Endothelial cell of umbilical vein (primary cell): ENCODE results near the gene ATP6V1A. TPM values are rescaled to one million over a fixed set of nuclear protein-coding genes. Genes with fewer than 3 reads are reported as not detected.

Source experiments
- BruUV-seq: library from RNA; stranded (reverse); fragments of 400-500 nt; replicated peaks from 2 replicates; lab custom pipeline; 2021; lab: Mats Ljungman, UMichigan
- CTCF ChIA-PET: fragments of 300-600, 350-600 bp; sonication (Branson Sonifier 250); formaldehyde crosslinking; loops from one replicate; lab custom pipeline; 2021; ENCODE audit warnings: antibody characterized with exemption, inconsistent platforms; lab: Charles Lee
- POLR2A ChIA-PET: fragments of 300-600, 350-600 bp; sonication (Branson Sonifier 250); formaldehyde crosslinking; loops from one replicate; lab custom pipeline; 2021; ENCODE audit warnings: antibody characterized with exemption, inconsistent platforms; lab: Charles Lee
- DNase-seq: peaks from one replicate; pipeline ENCODE4 v3.0.0-alpha.2; 2011; ENCODE audit warnings: low read depth, low spot score
- FAIRE-seq: peaks from 2 replicates; lab custom pipeline; 2011; peaks lifted over from hg19 to GRCh38; lab: Jason Lieb, UNC
- H2AFZ ChIP-seq: 2 replicates; pipeline ENCODE4 v1.6.0; 2012; ENCODE audit warnings: low read depth, low read length, control low read depth, inconsistent platforms
- H3K27ac ChIP-seq: 2 replicates; pipeline ENCODE4 v1.5.1; 2011; ENCODE audit warnings: low read depth, mild to moderate bottlenecking, control low read depth, low read length, moderate library complexity; ENCODE audit not compliant: insufficient read depth
- H3K27me3 ChIP-seq, 2 experiments: 2 replicates each; pipeline versions ENCODE4 v1.6.0 to v1.6.1; 2011; ENCODE audit warnings: low read length in 2 of 2, mixed read lengths in 1 of 2; ENCODE audit not compliant: control insufficient read depth in 2 of 2, insufficient read depth in 2 of 2
- H3K36me3 ChIP-seq, 2 experiments: 2 replicates in 1 of 2; 3 replicates in 1 of 2; pipeline ENCODE4 v1.5.1; 2011; ENCODE audit warnings: low read length in 2 of 2, mild to moderate bottlenecking in 1 of 2, moderate library complexity in 1 of 2; ENCODE audit not compliant: control insufficient read depth in 2 of 2, insufficient read depth in 2 of 2; ENCODE audit errors: extremely low read depth in 1 of 2
- H3K4me1 ChIP-seq: 3 replicates; pipeline ENCODE4 v1.5.1; 2011; ENCODE audit warnings: mild to moderate bottlenecking, low read length; ENCODE audit not compliant: control insufficient read depth, insufficient read depth; ENCODE audit errors: extremely low read depth
- H3K4me2 ChIP-seq: 2 replicates; pipeline ENCODE4 v1.6.1; 2011; ENCODE audit warnings: low read length, control low read depth, mixed read lengths; ENCODE audit not compliant: insufficient read depth
- H3K4me3 ChIP-seq, 3 experiments: fragments of 200-600 bp in 1 of 3; sonication (generic), shearing (Covaris generic) in 1 of 3; replicated peaks in 1 of 3; 2 replicates each; pipeline ENCODE4 v1.5.1; 2011 to 2016; ENCODE audit warnings: control low read depth in 3 of 3, low read length in 3 of 3, mild to moderate bottlenecking in 2 of 3, inconsistent platforms in 1 of 3, low read depth in 1 of 3, moderate library complexity in 1 of 3; ENCODE audit not compliant: insufficient read depth in 1 of 3
- H3K79me2 ChIP-seq: 2 replicates; pipeline ENCODE4 v1.6.0; 2012; ENCODE audit warnings: low read length, inconsistent platforms; ENCODE audit not compliant: control insufficient read depth, insufficient read depth
- H3K9ac ChIP-seq: replicated peaks from 2 replicates; pipeline ENCODE3; 2011; ENCODE audit warnings: low read length, control low read depth; ENCODE audit not compliant: insufficient read depth; ENCODE audit errors: extremely low read depth
- H3K9me1 ChIP-seq: replicated peaks from 3 replicates; pipeline ENCODE4 v1.6.0; 2011; ENCODE audit warnings: mild to moderate bottlenecking, low read length; ENCODE audit not compliant: control insufficient read depth, insufficient read depth; ENCODE audit errors: extremely low read depth
- H3K9me3 ChIP-seq: replicated peaks from 2 replicates; pipeline ENCODE4 v1.5.1; 2012; ENCODE audit warnings: low read length, inconsistent platforms; ENCODE audit not compliant: control insufficient read depth, insufficient read depth
- H4K20me1 ChIP-seq: replicated peaks from 2 replicates; pipeline ENCODE3; 2011; ENCODE audit warnings: mild to moderate bottlenecking, low read length; ENCODE audit not compliant: control insufficient read depth, insufficient read depth; ENCODE audit errors: extremely low read depth
- EZH2 ChIP-seq: IDR thresholded peaks from 2 replicates; pipeline ENCODE4 v1.6.1; 2012; ENCODE audit warnings: borderline replicate concordance, low read depth, mild to moderate bottlenecking, moderate library complexity, low read length, inconsistent platforms; ENCODE audit not compliant: severe bottlenecking
- FOS ChIP-seq: IDR thresholded peaks from 2 replicates; pipeline ENCODE4 v1.6.1; 2011; ENCODE audit warnings: mild to moderate bottlenecking, low read length, moderate library complexity, borderline replicate concordance; ENCODE audit not compliant: insufficient read depth
- GATA2 ChIP-seq: IDR thresholded peaks from 2 replicates; pipeline ENCODE4 v1.7.0; 2011; ENCODE audit warnings: low read depth, mild to moderate bottlenecking, moderate library complexity, mixed read lengths, low read length; ENCODE audit not compliant: insufficient read length, insufficient read depth
- JUN ChIP-seq: IDR thresholded peaks from 2 replicates; pipeline ENCODE4 v1.6.1; 2011; ENCODE audit warnings: borderline replicate concordance, low read depth; ENCODE audit not compliant: insufficient read length, insufficient read depth
- MYC ChIP-seq: IDR thresholded peaks from one replicate; pipeline ENCODE4 v1.6.1; 2011; ENCODE audit warnings: mild to moderate bottlenecking, low read depth, low read length
- POLR2A ChIP-seq: IDR thresholded peaks from 2 replicates; pipeline ENCODE4 v1.6.1; 2012; ENCODE audit warnings: low read depth, mild to moderate bottlenecking, control low read depth, low read length
- POLR2AphosphoS5 ChIP-seq: IDR thresholded peaks from 2 replicates; pipeline ENCODE4 v1.6.1; 2012; ENCODE audit warnings: low read depth, mild to moderate bottlenecking, control low read depth, low read length, moderate library complexity; ENCODE audit not compliant: insufficient read depth
- dilution Hi-C: fragments of 300-500 bp; cut with MboI; formaldehyde crosslinking; loops from one replicate; pipeline ENCODE4 v1.15.0; 2019; ENCODE audit warnings: low sequenced_read_pairs; ENCODE audit not compliant: extremely low pct_ligation_motif_present
- intact Hi-C: fragments of 100-400 bp; cut with micrococcal nuclease; formaldehyde crosslinking; loops from one replicate; pipeline ENCODE4 v1.10.0; 2022
- polyA plus RNA-seq, 4 experiments: library from polyadenylated mRNA; depleted of rRNA in 3 of 4; stranded (reverse) in 3 of 4; unstranded in 1 of 4; fragments of >200 nt; gene quantifications; 2 replicates each; pipeline versions ENCODE4 v1.2.1 to v1.2.3, GENCODE V29; 2011 to 2012; ENCODE audit warnings: missing spikeins in 1 of 4
- total RNA-seq: library from RNA; stranded (reverse); gene quantifications from 2 replicates; pipeline ENCODE4 v1.2.3, GENCODE V29; 2021
- TF ChIP-seq, protein P1 (sequence below), 2 donors: IDR thresholded peaks; 1 replicate in 1 of 2; 2 replicates in 1 of 2; pipeline ENCODE4 v1.5.1; 2011; ENCODE audit warnings: low read length in 2 of 2, mild to moderate bottlenecking in 2 of 2, moderate library complexity in 2 of 2, control low read depth in 1 of 2, inconsistent platforms in 1 of 2, low read depth in 1 of 2; ENCODE audit not compliant: insufficient read depth in 1 of 2; ENCODE audit errors: extremely low read depth in 1 of 2
- TF ChIP-seq, protein P2 (sequence below): IDR thresholded peaks from 2 replicates; pipeline ENCODE4 v1.6.1; 2011; ENCODE audit not compliant: insufficient read depth, insufficient read length

ATP6V1A gene
- total and polyA plus RNA-seq, 2 donors (not counting 3 experiments of a cell fraction or from before 2014, with no cell fraction given): 20.9 to 96.9 TPM

DNA sequence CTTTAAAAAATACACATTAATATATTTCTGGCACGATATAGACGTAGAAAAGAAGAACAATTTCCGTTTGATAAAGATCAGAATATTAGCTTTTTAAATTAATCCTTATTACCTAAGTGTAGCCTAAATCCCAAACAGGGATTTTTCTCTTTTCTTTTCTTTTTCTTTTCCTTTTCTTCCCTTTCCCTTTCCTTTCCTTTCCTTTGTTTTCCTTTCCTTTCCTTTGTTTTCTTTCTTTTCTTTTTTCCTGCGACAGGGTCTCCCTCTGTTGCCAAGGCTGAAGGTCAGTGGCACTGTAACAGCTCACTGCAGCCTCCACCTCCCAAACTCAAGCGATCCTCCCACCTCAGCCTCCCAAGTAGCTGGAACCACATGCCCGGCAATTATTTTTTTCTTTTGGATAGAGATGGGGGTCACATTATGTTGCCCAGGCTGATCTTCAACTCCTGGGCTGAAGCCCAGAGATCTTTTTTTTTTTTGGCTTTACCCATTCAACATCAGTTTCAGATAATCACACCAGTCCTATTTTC lies 48.6 kb upstream of the ATP6V1A start:
- Histone ChIP-seq H3K27ac (no peak overlapping the region), H3K27me3 (no peaks in the 10 kb centered on the region), H3K9ac (no peak overlapping the region), H4K20me1 (no peaks in the 10 kb centered on the region), H3K4me2 (peak overlapping the region; percentile 93), H3K9me1 (no peaks in the 10 kb centered on the region), H3K79me2 (peaks cover 2% of the 10 kb centered on the region), H2AFZ (peak overlapping the region; percentile 28), H3K9me3 (no peaks in the 10 kb centered on the region), H3K4me3 (peak overlapping the region in 1 of 3 experiments; percentile 90), H3K4me1 (peaks cover 14% of the 10 kb centered on the region), H3K36me3 (no peaks in the 10 kb centered on the region)
- TF ChIP-seq MYC (no peak), POLR2A (no peak), GATA2 (no peak), EZH2 (no peak), POLR2AphosphoS5 (no peak), JUN (no peak), FOS (no peak)
- TF ChIP-seq, protein P1, sequence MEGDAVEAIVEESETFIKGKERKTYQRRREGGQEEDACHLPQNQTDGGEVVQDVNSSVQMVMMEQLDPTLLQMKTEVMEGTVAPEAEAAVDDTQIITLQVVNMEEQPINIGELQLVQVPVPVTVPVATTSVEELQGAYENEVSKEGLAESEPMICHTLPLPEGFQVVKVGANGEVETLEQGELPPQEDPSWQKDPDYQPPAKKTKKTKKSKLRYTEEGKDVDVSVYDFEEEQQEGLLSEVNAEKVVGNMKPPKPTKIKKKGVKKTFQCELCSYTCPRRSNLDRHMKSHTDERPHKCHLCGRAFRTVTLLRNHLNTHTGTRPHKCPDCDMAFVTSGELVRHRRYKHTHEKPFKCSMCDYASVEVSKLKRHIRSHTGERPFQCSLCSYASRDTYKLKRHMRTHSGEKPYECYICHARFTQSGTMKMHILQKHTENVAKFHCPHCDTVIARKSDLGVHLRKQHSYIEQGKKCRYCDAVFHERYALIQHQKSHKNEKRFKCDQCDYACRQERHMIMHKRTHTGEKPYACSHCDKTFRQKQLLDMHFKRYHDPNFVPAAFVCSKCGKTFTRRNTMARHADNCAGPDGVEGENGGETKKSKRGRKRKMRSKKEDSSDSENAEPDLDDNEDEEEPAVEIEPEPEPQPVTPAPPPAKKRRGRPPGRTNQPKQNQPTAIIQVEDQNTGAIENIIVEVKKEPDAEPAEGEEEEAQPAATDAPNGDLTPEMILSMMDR (IDR thresholded peaks at IDR 0.05; ENCODE audit: extremely low read depth in 1 of 2, insufficient read depth in 1 of 2, low read depth in 1 of 2, low read length in 2 of 2): no peak
- TF ChIP-seq, protein P2, sequence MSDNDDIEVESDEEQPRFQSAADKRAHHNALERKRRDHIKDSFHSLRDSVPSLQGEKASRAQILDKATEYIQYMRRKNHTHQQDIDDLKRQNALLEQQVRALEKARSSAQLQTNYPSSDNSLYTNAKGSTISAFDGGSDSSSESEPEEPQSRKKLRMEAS: no peak
- dilution Hi-C loops (no loop called here), intact Hi-C loops (loop anchor here (5.0 to 10.0 kb wide), 2 partner anchors 139 to 1133 kb away; partner anchors contain the start of genes ATG3, GRAMD1C and SLC35A5)
- CTCF ChIA-PET: interaction anchor here (1.0 to 1.1 kb wide), 2 partner anchors 38 to 47 kb away, joined by 4 to 5 read pairs; no protein-coding TSS in a partner anchor
- POLR2A ChIA-PET: no interaction called here
- no peak for DNase-seq
- no peak for FAIRE-seq
- no TSS peak for BruUV-seq
